Mucosa of rectum (tissue), 2 donors: ENCODE measurements around the gene NR2C2AP.
"Not testable (repeated sequence)": the region's sequence is repeated elsewhere in the genome, so short reads cannot be mapped to it uniquely, and the experiment has no call there.

Experiments
- H3K27ac ChIP-seq, 2 donors: one replicate each; pipeline ENCODE4 v1.7.0; 2013; ENCODE audit warnings: inconsistent platforms in 2 of 2, low read depth in 2 of 2, low read length in 2 of 2
- H3K27me3 ChIP-seq, 2 donors: one replicate each; pipeline ENCODE4 v1.7.0; 2013; ENCODE audit warnings: low read length in 2 of 2; ENCODE audit not compliant: control insufficient read depth in 2 of 2, insufficient read depth in 2 of 2
- H3K36me3 ChIP-seq, 2 donors: one replicate each; pipeline ENCODE4 v1.7.0; 2013; ENCODE audit warnings: low read length in 2 of 2; ENCODE audit not compliant: control insufficient read depth in 2 of 2, insufficient read depth in 2 of 2
- H3K4me1 ChIP-seq, 2 donors: one replicate each; pipeline ENCODE4 v1.7.0; 2013; ENCODE audit warnings: low read length in 2 of 2, mild to moderate bottlenecking in 1 of 2; ENCODE audit not compliant: control insufficient read depth in 2 of 2, insufficient read depth in 2 of 2
- H3K4me3 ChIP-seq, 2 donors: one replicate each; pipeline ENCODE4 v1.7.0; 2013; ENCODE audit warnings: low read length in 2 of 2
- H3K9ac ChIP-seq, 2 donors: one replicate each; pipeline ENCODE4 v1.7.0; 2013; ENCODE audit warnings: low read length in 2 of 2, low read depth in 1 of 2, mild to moderate bottlenecking in 1 of 2
- H3K9me3 ChIP-seq, 2 donors: one replicate each; pipeline ENCODE4 v1.7.0; 2013; ENCODE audit warnings: low read length in 2 of 2; ENCODE audit not compliant: control insufficient read depth in 2 of 2
- donor health status: healthy.
- donor health status: Normal muscosa, but diverticular disease.

The NR2C2AP gene

DNA sequence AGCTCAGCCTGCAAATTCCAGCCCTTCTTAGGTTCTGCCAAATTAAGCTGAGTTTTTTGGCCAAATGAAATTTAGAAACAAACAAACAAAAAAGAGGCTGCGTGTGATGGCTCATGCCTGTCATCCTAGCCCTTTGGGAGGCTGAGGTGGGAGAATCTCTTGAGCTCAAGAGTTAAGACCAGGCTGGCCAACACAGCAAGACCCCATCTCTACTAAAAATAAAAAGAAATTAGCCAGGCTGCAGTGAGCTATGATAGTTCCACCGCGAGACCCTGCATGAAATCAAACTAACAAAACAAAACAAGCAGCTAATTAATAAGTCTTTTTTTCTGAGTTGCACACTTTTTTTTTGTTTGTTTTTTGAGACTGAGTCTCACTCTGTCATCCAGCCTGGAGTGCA lies 26.5 kb upstream of the NR2C2AP start:
- Histone ChIP-seq H3K36me3 (no peaks in the 10 kb centered on the region), H3K4me3 (no peak overlapping the region), H3K9me3 (peaks cover 5 to 8% of the 10 kb centered on the region in 2 donors), H3K27ac (no peak overlapping the region), H3K4me1 (peaks cover 0 to 4% of the 10 kb centered on the region in 2 donors), H3K27me3 (peaks cover 0 to 8% of the 10 kb centered on the region in 2 donors), H3K9ac (no peak overlapping the region)

DNA sequence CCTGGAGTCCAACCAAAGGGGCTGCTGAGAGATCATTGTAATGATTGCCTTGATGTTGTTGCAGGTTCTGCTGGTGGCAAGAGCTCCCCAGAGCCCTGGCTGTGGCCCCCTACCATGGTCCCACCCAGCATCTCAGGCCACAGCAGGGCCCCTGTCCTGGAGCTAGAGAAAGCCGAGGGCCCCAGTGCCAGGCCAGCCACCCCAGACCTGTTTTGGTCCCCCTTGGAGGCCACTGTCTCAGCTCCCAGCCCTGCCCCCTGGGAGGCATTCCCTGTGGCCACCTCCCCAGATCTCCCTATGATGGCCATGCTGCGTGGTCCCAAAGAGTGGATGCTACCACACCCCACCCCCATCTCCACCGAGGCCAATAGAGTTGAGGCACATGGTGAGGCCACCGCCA lies 24.0 kb upstream of the NR2C2AP start:
- Histone ChIP-seq H3K9me3 (no peaks in the 10 kb centered on the region), H3K27ac (no peak overlapping the region), H3K27me3 (peaks cover 6 to 14% of the 10 kb centered on the region in 2 donors), H3K9ac (no peak overlapping the region), H3K4me1 (peaks cover 0 to 4% of the 10 kb centered on the region in 2 donors), H3K36me3 (no peaks in the 10 kb centered on the region), H3K4me3 (no peak overlapping the region)

DNA sequence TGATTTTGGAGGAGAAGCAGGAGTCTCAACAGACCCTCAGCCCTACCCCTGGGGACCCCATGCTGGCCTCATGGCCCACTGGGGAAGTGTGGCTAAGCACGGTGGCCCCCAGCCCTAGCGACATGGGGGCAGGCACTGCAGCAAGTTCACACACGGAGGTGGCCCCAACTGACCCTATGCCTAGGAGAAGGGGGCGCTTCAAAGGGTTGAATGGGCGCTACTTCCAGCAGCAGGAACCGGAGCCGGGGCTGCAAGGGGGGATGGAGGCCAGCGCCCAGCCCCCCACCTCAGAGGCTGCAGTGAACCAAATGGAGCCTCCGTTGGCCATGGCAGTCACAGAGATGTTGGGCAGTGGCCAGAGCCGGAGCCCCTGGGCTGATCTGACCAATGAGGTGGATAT lies 23.4 kb upstream of the NR2C2AP start:
- H3K27ac ChIP-seq, result no peak overlapping the region
- peaks cover 0 to 4% of the 10 kb centered on the region in 2 donors for H3K4me1 ChIP-seq
- H3K9me3 ChIP-seq, result no peaks in the 10 kb centered on the region
- peaks cover 6 to 14% of the 10 kb centered on the region in 2 donors for H3K27me3 ChIP-seq
- no peaks in the 10 kb centered on the region for H3K36me3 ChIP-seq
- no peak overlapping the region for H3K4me3 ChIP-seq
- H3K9ac ChIP-seq, result no peak overlapping the region

DNA sequence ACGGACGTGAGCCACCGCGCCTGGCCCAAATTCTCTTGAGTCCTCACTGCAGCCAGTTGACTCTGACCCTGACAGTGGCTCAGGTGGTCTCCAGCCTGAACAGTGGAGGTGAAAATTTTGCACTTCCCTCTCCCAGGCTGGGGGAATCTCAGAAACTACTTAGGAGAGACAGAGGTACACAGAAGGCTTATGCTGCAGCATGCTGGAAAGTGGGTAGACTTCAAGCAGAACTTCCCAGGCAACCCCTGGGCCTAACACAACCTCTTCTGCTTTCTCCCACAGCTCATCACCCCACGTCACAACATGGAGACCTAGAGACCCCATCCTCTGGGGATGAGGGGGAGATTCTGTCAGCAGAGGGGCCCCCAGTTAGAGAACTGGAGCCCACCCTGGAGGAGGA lies 23.0 kb upstream of the NR2C2AP start:
- H3K27ac ChIP-seq, result no peak overlapping the region
- peaks cover 6 to 14% of the 10 kb centered on the region in 2 donors for H3K27me3 ChIP-seq
- no peaks in the 10 kb centered on the region for H3K36me3 ChIP-seq
- H3K4me3 ChIP-seq, result no peak overlapping the region
- no peak overlapping the region for H3K9ac ChIP-seq
- peaks cover 0 to 4% of the 10 kb centered on the region in 2 donors for H3K4me1 ChIP-seq
- H3K9me3 ChIP-seq, result no peaks in the 10 kb centered on the region

DNA sequence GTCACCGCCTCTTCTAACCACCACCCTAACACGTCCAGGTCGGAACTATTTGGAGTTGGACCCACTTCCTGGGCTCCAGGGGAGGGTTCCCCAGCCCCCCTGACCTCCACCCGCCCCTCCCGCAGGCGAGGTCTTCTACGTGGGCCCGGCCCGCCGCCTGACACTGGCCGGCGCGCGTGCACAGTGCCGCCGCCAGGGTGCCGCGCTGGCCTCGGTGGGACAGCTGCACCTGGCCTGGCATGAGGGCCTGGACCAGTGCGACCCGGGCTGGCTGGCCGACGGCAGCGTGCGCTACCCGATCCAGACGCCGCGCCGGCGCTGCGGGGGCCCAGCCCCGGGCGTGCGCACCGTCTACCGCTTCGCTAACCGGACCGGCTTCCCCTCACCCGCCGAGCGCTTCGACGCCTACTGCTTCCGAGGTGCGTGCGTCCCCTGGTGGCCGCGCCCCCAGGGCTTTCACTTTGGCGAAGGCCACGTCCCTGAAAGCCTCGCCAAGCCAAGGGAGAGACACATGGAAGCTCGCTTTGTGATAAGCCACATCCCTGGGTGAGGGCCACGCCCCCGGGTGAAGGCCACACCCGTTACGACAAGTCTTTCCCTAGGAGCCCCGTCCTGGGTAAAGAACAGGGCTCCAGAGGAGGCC lies 21.8 kb upstream of the NR2C2AP start:
- peak overlapping the region; percentile 41 to 43 for H3K4me3 ChIP-seq
- H3K27me3 ChIP-seq, result peaks cover 6 to 14% of the 10 kb centered on the region in 2 donors
- no peaks in the 10 kb centered on the region for H3K36me3 ChIP-seq
- H3K27ac ChIP-seq, result no peak overlapping the region
- H3K9me3 ChIP-seq, result no peaks in the 10 kb centered on the region
- H3K9ac ChIP-seq, result no peak overlapping the region
- peaks cover 0 to 4% of the 10 kb centered on the region in 2 donors for H3K4me1 ChIP-seq

DNA sequence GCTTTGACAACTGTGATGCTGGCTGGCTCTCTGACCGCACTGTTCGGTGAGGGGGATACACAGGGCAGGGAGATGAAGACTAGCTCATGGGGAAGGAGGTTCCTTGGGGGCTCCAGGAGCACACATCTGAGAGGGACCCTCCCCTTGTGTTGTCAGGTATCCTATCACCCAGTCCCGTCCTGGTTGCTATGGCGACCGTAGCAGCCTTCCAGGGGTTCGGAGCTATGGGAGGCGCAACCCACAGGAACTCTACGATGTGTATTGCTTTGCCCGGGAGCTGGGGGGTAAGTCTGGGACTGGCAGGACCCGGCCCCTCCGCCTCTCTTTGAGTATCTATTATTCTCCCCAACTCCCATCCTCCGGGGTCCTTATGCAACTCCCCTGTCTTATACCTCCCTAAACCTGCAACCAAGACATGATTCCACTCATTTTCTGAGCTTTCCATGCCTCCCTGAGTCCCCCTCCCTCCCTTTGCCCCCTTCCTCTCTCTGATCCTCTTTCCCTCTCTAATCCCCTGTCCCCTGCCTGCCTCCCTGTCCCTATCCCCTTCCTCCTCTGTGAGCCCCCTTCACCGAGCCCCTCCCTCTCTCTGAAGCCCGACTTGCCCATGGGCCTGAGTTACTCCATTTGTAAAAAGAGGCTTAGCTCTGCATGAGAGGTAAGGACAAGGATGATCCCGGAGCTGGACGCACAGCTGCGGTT lies 21.1 kb upstream of the NR2C2AP start:
- Histone ChIP-seq H3K27me3 (peaks cover 6 to 14% of the 10 kb centered on the region in 2 donors), H3K27ac (no peak overlapping the region), H3K36me3 (no peaks in the 10 kb centered on the region), H3K9ac (no peak overlapping the region), H3K9me3 (no peaks in the 10 kb centered on the region), H3K4me3 (peak overlapping the region in 1 of 2 donors; percentile 41), H3K4me1 (peaks cover 0 to 4% of the 10 kb centered on the region in 2 donors)

DNA sequence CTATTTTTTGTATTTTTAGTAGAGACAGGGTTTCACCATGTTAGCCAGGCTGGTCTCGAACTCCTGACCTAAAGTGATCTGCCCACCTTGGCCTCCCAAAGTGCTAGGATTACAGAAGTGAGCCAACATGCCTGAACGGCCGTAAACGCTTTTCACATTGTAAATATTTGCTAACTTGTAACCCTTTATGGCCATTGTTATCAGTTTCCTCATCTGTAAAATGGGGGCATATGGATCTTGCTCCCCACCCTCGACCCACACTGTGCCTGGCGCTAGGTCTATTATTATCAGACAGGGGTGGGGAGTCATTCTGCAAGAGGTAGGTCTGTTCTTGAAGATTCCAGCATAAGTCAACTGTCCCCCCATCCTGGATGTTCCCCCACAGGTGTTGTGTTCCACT lies 20.4 kb upstream of the NR2C2AP start:
- Histone ChIP-seq H3K4me3 (no peak overlapping the region), H3K27ac (no peak overlapping the region), H3K36me3 (no peaks in the 10 kb centered on the region), H3K27me3 (peaks cover 6 to 14% of the 10 kb centered on the region in 2 donors), H3K4me1 (peaks cover 0 to 4% of the 10 kb centered on the region in 2 donors), H3K9me3 (no peaks in the 10 kb centered on the region), H3K9ac (no peak overlapping the region)

DNA sequence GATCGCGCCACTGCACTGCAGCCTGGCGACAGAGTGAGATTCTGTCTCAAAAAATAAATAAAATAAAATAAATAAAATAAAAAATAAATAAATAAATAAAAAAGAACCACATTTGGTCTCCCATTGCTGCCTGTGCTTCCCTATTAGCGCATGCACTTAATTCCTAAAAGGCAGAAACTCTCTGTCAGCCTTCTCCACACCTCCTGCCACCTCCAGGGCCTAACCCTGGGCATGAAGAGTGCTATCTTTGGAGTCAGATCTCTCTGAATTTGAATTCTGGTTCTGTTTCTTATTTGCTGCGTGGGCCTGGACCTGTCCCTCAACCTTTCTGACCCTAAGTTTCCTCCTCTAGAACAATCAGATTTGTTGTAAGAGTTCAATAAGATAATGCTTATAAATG lies 19.8 kb upstream of the NR2C2AP start:
- Histone ChIP-seq H3K27ac (no peak overlapping the region), H3K9ac (no peak overlapping the region), H3K36me3 (no peaks in the 10 kb centered on the region), H3K4me1 (peaks cover 0 to 4% of the 10 kb centered on the region in 2 donors), H3K27me3 (peaks cover 6 to 14% of the 10 kb centered on the region in 2 donors), H3K9me3 (no peaks in the 10 kb centered on the region), H3K4me3 (no peak overlapping the region)

DNA sequence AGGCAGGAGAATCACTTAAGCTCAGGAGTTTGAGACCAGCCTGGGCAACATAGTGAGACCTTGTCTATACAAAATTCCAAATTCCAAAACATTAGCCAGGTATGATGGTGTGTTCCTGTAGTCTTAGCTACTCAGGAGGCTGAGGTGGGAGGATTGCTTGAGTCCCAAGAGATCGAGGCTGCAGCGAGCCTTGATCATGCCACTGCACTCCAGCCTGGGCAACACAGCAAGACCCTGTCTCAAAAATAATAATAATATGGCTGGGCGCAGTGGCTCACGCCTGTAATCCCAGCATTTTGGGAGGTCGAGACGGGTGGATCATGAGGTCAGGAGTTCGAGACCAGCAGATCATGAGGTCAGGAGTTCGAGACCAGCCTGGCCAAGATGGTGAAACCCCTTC lies 17.8 kb upstream of the NR2C2AP start:
- H3K9ac ChIP-seq, H3K9me3 ChIP-seq, H3K36me3 ChIP-seq, H3K27ac ChIP-seq, H3K4me1 ChIP-seq, H3K4me3 ChIP-seq: not testable (repeated sequence)
- peaks cover 6 to 11% of the 10 kb centered on the region in 2 donors for H3K27me3 ChIP-seq

DNA sequence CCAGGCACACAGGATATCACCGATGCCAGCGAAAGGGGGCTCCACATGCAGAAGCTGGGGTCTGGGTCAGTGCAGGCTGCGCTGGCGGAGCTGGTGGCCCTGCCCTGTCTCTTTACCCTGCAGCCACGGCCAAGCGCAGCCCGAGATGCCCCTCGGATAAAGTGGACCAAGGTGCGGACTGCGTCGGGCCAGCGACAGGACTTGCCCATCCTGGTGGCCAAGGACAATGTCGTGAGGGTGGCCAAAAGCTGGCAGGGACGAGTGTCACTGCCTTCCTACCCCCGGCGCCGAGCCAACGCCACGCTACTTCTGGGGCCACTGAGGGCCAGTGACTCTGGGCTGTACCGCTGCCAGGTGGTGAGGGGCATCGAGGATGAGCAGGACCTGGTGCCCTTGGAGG lies 15.7 kb upstream of the NR2C2AP start:
- Histone ChIP-seq H3K4me3 (no peak overlapping the region), H3K36me3 (no peaks in the 10 kb centered on the region), H3K4me1 (no peaks in the 10 kb centered on the region), H3K27me3 (peaks cover 6 to 13% of the 10 kb centered on the region in 2 donors), H3K27ac (no peak overlapping the region), H3K9ac (no peak overlapping the region), H3K9me3 (no peaks in the 10 kb centered on the region)
